Measurements from ENCODE around the gene ANKRD36.
"Not testable (repeated sequence)": the region's sequence is repeated elsewhere in the genome, so short reads cannot be mapped to it uniquely, and the experiment has no call there.

GRCh38 chr2:97083516-97083915, 29.4 kb upstream of the ANKRD36 start:
- TF ChIP-seq EZH2 (IDR thresholded peaks at IDR 0.05; ENCODE audit: low read depth, unreplicated experiment); POLR2AphosphoS5 (IDR thresholded peaks at IDR 0.05; ENCODE audit: low read depth); EZH2phosphoT487 (IDR thresholded peaks at IDR 0.05; ENCODE audit: unreplicated experiment); CTCF (conservative IDR thresholded peaks at IDR 0.05; ENCODE audit: low read depth in 2 of 2); REST (IDR thresholded peaks at IDR 0.05; ENCODE audit: unreplicated experiment); JUNB (IDR thresholded peaks at IDR 0.05; ENCODE audit: unreplicated experiment); ZNF462 (CRISPR knock-in tag; IDR thresholded peaks at IDR 0.05); STAT1 (IDR thresholded peaks at IDR 0.05; ENCODE audit: unreplicated experiment); NANOG (IDR thresholded peaks at IDR 0.05; ENCODE audit: borderline replicate concordance); CREB1 (CRISPR knock-in tag; IDR thresholded peaks at IDR 0.05; ENCODE audit: low read depth); ETS1 (IDR thresholded peaks at IDR 0.05); ZNF331 (CRISPR knock-in tag; IDR thresholded peaks at IDR 0.05; ENCODE audit: low read depth); ZNF114 (CRISPR knock-in tag; IDR thresholded peaks at IDR 0.05): not testable (repeated sequence)
